HG03354 (cell line): ENCODE data around the gene SPATA24.
"Not testable (repeated sequence)": the region's sequence is repeated elsewhere in the genome, so short reads cannot be mapped to it uniquely, and the experiment has no call there.

ENCODE experiments used
- ATAC-seq: cut with Tn5 transposase; IDR thresholded peaks from one replicate; pipeline ENCODE4 v1.9.1; 2021; ENCODE audit warnings: mild to moderate bottlenecking; ENCODE audit not compliant: unreplicated experiment, poor library complexity, severe bottlenecking

The SPATA24 gene

DNA sequence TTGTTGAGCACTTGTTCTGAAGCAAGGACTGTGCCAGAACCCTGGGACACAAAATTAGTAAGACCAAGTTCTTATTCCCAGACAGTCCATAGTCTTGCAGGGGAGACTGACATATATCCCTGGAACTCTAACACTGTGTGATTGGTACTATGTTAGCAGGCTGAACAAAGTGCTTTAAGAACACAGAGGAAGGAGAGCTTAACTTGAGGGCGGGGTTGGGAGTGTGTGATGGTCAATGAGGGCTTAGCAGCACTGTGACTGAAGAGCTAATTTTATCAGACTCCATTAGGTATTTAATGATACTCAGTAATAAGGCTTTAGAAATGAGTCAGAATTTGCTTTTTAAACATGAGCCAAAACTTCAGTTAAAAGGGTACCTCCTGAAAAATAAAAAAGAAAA lies 14.9 kb upstream of the SPATA24 start:
- ATAC-seq: no peak

DNA sequence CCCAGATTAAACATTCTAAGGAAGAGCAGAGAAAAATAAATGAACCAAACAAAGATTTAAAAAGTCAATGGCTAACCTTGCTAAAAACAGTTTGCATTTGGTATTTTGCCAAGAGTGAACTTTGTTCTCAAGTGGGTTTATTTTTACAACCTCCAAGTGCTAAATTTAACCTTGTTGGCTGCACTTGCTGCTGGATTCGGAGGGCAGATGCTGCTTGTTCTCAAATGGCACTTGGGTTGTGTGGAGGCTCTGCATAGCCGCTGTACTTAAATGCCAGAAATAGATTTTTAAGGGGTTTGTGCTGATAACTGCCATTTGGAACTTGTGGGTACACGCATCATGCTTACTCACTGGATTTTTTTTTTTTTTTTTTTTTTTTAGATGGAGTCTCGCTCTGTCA lies 13.3 kb upstream of the SPATA24 start:
- ATAC-seq: no peak

- no peak for ATAC-seq
These were observed 12.8 kb upstream of the SPATA24 start for GRCh38 chr5:139416651-139417050.

DNA sequence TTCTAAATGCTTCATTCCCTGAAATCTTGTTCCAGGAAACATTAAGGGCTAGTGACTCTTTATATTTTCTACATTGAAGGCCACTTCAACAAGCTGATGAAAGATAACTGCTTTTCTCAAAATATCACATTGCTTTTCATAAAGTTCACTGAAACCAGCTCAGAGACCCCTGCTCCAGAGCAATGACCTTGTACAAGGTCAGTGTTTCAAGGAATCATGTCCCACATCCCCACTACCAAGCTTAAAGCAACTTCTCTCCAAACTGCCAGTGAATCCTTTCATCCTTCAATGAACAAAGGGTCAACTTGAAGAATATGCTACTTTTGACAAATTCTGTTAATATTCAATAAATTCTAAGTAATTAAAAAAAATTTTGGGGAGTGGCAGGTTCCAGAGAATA lies 12.0 kb upstream of the SPATA24 start:
- ATAC-seq: no peak

DNA sequence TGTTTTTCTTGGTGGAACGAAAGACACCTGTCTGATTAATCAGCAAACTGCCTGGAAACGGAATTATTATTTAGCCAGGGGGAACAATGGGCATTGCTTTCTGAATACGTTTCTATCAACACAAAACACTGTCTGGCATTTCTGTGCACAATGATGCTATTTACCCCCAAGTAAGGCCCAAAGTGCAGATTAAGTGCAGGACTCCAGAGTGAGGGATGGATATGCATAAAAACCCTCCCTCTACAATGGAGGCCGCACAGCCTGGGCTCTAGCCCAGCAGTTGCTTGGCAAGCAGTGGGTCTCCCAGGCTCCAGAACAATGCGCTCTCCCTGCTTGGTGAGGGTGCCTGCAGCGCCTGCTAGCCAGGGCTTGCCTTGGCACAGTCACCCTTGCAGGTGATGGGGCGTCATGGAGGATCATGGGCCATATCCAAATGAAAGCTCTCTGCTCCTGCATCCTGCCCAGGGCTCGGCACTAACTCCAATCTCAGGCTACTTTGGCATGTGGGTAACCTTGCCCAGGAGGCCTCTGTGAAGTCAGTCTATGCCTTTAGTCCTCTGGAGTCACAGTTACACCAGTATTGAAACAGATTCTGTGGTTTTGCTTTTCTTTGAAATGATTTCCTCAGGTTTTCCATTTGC lies 11.5 kb upstream of the SPATA24 start:
- ATAC-seq: no peak

DNA sequence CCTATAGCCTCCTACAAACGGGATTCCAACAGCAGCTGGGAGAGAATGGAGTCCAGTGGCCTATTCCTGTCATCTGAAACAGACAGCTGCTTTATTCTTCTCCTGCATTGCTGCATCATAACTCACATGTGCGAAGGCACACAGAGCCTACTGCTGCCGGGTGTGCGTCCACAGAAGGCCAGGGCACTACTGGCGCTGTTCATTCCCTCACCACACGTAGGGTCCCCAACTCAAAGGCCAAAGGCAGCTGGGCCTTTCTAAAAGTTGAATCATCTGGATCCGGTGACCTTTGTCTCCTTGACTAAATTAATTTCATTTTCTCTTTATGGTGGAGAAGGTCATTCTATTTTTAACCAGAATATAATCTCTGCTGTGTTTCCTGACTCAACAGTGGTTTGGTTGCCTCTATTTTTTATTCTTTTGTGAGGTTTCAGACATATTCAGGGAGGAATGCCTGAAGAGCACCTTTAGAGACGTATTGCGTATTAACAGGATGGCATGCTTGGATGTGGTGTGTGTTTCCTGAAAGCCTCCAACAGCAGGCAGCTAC lies 10.8 kb upstream of the SPATA24 start:
- ATAC-seq: no peak

DNA sequence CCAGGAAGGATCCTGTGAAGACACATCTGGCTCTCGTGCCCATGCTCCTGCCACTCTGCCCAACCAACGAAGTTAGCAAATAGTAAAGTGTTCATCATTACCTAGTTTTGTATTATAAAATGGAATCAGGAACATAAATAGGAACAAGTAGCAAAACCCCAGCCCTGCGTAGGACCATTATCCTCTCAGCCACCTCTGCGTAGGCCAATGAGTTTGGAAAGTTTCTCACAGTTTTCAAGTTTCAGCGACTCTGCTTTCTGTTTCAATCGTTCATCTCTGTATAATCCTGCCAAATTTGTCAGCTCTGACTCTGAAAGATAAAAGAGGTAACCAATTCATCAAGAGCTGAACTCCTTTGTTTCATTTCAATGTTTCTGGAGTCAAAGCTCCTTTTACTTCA lies 10.1 kb upstream of the SPATA24 start:
- no peak for ATAC-seq

DNA sequence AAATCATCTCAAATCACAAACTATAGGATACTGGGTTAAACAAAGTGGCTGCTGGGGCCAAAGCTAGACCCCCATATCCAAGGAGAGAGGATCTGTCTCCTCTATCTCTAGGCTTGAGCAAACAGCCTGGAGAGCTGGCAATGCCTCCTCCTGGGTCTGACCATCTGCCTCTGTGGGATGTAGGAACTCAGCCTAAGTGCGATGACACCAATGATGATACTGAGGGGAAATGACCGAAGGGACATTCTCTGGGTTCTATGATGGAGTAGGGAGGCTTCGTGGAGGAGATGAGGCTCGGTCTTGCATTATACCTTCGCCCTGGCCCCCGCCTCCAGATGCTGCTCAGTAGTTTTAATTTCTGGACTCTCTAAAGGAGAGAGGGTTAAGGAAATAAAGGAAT lies 9.3 kb upstream of the SPATA24 start:
- no peak for ATAC-seq

GRCh38 chr5:139410993-139411828 lies 7.3 kb upstream of the SPATA24 start:
- no peak for ATAC-seq

- no peak for ATAC-seq
These were observed 6.5 kb upstream of the SPATA24 start for GRCh38 chr5:139410121-139410992.

GRCh38 chr5:139409116-139409515 lies 5.2 kb upstream of the SPATA24 start:
- ATAC-seq: not testable (repeated sequence)

DNA sequence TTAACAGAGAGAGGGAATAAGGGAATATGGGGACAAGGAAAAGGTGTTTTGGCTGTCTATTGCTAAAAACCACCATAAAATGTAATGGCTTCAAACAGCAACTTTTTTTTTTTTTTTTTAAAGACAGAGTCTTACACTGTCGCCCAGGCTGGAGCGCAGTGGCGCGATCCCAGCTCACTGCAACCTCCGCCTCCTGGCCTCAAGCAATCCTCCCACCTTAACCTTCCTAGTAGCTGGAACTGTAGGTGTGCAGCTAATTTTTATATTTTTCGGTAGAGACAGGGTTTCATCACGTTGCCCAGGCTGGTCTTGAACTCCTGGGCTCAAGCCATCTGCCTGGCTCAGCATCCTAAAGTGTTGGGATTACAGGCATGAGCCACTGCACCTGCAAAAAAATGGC lies 4.3 kb upstream of the SPATA24 start:
- ATAC-seq: no peak

- no peak for ATAC-seq
These were observed 3.6 kb upstream of the SPATA24 start for GRCh38 chr5:139407517-139407916.

GRCh38 chr5:139406963-139407362 lies 3.1 kb upstream of the SPATA24 start:
- ATAC-seq: no peak

DNA sequence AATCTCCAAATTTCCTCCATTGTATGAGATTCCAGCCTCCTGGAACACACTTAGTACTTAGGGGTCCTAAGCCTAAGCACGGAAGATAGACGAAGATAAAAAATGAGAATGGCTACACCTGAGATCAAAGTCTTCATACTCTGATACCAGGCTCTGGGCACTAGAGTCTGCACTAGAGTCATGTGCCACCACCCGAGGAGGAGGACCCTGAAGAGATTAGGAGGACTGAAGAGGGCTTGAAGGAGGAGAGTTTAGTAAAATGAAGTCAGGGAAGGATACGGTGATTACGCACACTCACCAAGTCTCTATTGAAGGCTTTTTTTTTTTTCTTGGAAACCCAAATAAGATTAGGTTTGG lies 573 bp upstream of the SPATA24 start:
- ATAC-seq: no peak

DNA sequence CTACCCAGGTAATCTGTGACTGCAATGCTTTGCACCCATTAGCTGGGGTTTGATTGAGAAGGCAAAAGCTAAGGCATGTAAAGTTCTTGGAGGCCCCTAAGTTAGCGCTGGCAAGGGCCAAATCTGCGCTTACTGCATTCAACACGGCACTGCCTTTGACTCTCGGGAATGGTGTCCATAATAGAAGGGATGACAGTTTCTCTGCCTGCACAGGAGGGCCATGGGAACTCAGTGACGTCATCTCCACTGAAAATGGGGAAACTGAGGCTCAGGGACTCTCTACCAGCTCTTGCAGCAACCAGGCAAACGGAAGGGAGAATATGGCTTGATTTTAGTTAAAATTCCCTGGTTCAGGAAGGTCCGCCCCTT lies 487 bp downstream of the SPATA24 start:
- ATAC-seq: peak; percentile 0

- ATAC-seq: no peak
These were observed 1.2 kb downstream of the SPATA24 start for GRCh38 chr5:139402561-139403158.

- ATAC-seq: no peak
These were observed 2.3 kb downstream of the SPATA24 start for GRCh38 chr5:139401546-139401945.

DNA sequence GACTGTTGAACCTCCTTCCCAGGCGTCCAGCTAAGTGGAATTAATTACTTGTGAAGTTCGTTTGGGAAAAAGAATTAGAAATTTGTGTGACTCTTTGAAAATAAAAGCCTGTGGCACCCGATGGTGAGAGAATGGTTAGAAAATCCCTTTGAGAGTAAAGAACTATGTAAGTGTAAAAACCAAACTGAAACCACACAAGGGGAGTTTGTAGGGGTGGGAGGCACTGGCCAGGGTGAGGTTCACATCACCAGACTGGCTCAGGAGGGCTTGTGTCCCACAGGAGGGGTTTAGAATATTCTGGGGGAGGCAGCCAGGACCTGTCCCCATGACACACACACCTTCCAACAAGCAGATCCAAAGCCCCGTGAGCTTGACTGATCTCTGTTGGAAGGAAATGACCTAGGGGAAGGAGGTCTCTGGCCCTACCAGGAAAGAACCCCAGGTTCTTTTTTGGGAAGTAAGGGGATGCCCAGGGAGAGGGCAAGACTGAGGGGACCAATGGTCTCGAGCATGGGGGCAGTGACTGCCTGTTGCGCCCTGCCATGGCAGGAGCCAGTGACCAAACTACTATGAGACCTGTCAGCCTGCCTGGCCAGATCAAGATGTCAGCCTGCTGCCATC lies 4.3 kb downstream of the SPATA24 start:
- no peak for ATAC-seq

- ATAC-seq: no peak
These were observed 6.0 kb downstream of the SPATA24 start for GRCh38 chr5:139397921-139398320.
